ENCODE measurements around the gene DEPDC1B.
"Not testable (repeated sequence)": the region's sequence is repeated elsewhere in the genome, so short reads cannot be mapped to it uniquely, and the experiment has no call there.

Gene DEPDC1B

DNA sequence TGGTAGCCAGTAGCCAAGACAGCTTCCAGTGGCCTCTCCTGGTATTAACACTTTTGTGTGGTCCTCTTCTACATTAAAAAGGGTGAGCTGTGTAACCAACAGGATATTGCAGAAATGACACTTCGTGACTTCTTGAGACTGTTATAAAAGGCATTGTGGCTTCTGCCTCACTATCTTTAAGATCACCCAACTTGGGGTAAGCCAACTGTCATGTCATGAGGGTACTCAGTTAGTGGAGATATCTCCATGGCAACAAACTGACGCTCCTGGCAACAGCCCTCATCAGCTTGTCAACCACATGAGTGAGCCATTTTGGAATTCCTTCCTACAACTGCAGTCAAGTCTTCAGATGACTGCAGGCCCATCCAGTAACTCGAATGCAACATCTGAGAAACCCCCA, 121.7 kb downstream of the DEPDC1B start:
- ATAC-seq (replicated peaks) (no peak), DNase-seq (no peak)
- H3K9me3 Mint-ChIP-seq: peaks cover 3 to 18% of the 10 kb centered on the region in 2 donors
- no peaks in the 10 kb centered on the region for H3K36me3 Mint-ChIP-seq (ENCODE audit: insufficient read depth)
- no peak overlapping the region for H3K4me3 Mint-ChIP-seq
- no peaks in the 10 kb centered on the region for H3K4me1 Mint-ChIP-seq (ENCODE audit: low read depth in 2 of 2)
- no peaks in the 10 kb centered on the region for H3K27me3 Mint-ChIP-seq
- H3K27ac Mint-ChIP-seq: no peak overlapping the region

DNA sequence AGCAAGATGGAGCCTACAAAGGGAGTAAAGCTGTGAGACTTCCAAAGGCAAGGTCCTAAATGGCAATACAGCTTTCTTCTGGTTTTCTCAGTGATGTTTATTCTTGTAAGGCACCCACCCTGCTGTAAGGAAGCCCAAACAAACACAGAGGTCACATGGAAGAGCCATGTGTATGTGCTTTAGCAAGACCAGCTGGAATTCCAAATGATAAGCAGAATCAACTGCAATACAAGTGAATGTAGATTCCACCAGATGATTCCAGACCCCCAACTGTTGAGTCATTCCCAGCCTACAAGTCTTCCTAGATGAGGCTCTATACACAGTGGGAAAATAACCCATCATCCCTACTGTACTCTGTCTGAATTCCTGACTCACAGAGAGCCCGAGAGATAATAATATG, 122.8 kb downstream of the DEPDC1B start:
- ATAC-seq (replicated peaks) (no peak), DNase-seq (no peak)
- no peaks in the 10 kb centered on the region for H3K27me3 Mint-ChIP-seq
- H3K4me1 Mint-ChIP-seq (ENCODE audit: low read depth in 2 of 2): no peaks in the 10 kb centered on the region
- H3K9me3 Mint-ChIP-seq: peaks cover 3 to 25% of the 10 kb centered on the region in 2 donors
- no peak overlapping the region for H3K4me3 Mint-ChIP-seq
- H3K27ac Mint-ChIP-seq: no peak overlapping the region
- H3K36me3 Mint-ChIP-seq (ENCODE audit: insufficient read depth): no peaks in the 10 kb centered on the region

- DNase-seq (no peak), ATAC-seq (replicated peaks) (no peak)
- Mint-ChIP-seq H3K4me1 (ENCODE audit: low read depth in 2 of 2) (no peaks in the 10 kb centered on the region), H3K36me3 (ENCODE audit: insufficient read depth) (no peaks in the 10 kb centered on the region), H3K27ac (no peak overlapping the region), H3K4me3 (no peak overlapping the region), H3K27me3 (no peaks in the 10 kb centered on the region), H3K9me3 (peaks cover 3 to 25% of the 10 kb centered on the region in 2 donors)
Observed at GRCh38 chr5:60576425-60576824, 123.5 kb downstream of the DEPDC1B start.

- Mint-ChIP-seq H3K4me1 (ENCODE audit: low read depth in 2 of 2) (no peaks in the 10 kb centered on the region), H3K9me3 (peaks cover 0 to 11% of the 10 kb centered on the region in 2 donors), H3K36me3 (ENCODE audit: insufficient read depth) (no peaks in the 10 kb centered on the region), H3K27ac (no peak overlapping the region), H3K27me3 (no peaks in the 10 kb centered on the region), H3K4me3 (no peak overlapping the region)
- DNase-seq (no peak), ATAC-seq (replicated peaks) (no peak)
Observed at GRCh38 chr5:60568646-60569045, 131.3 kb downstream of the DEPDC1B start.

- Mint-ChIP-seq H3K4me3 (no peak overlapping the region), H3K36me3 (ENCODE audit: insufficient read depth) (no peaks in the 10 kb centered on the region), H3K4me1 (ENCODE audit: low read depth in 2 of 2) (no peaks in the 10 kb centered on the region), H3K27me3 (no peaks in the 10 kb centered on the region), H3K9me3 (no peaks in the 10 kb centered on the region), H3K27ac (no peak overlapping the region)
- ATAC-seq (replicated peaks): no peak
- DNase-seq: no peak
Observed at GRCh38 chr5:60563696-60564324, 136.2 kb downstream of the DEPDC1B start.

DNA sequence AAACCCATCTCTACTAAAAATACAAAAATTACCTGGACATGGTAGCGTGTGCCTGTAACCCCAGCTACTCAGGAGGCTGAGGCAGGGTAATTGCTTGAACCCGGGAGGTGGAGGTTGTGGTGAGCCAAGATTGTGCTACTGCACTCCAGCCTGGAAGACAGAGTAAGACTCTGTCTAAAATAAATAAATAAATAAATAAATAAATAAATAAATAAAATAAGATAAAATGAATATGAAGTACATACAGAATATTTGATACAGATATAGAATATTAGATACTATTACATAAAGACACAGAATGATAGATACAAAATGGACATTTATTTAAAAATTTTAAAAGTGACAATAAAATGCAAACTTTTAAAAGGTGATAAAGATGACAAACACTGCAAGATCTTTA, 146.7 kb downstream of the DEPDC1B start:
- not testable (repeated sequence) for H3K4me3 Mint-ChIP-seq

GRCh38 chr5:60551829-60552228, 148.1 kb downstream of the DEPDC1B start:
- DNase-seq: no peak
- Mint-ChIP-seq H3K27me3 (peaks cover 0 to 5% of the 10 kb centered on the region in 2 donors), H3K27ac (no peak overlapping the region), H3K9me3 (peaks cover 3 to 8% of the 10 kb centered on the region in 2 donors), H3K4me3 (no peak overlapping the region), H3K4me1 (ENCODE audit: low read depth in 2 of 2) (no peaks in the 10 kb centered on the region), H3K36me3 (ENCODE audit: insufficient read depth) (no peaks in the 10 kb centered on the region)
- no peak for ATAC-seq (replicated peaks)

More for the DNA sequence above, 146.7 kb downstream of the DEPDC1B start:
- ATAC-seq (replicated peaks); H3K9me3 Mint-ChIP-seq; H3K27ac Mint-ChIP-seq; H3K27me3 Mint-ChIP-seq; DNase-seq; H3K36me3 Mint-ChIP-seq (ENCODE audit: insufficient read depth); H3K4me1 Mint-ChIP-seq (ENCODE audit: low read depth in 2 of 2): not testable (repeated sequence)

DNA sequence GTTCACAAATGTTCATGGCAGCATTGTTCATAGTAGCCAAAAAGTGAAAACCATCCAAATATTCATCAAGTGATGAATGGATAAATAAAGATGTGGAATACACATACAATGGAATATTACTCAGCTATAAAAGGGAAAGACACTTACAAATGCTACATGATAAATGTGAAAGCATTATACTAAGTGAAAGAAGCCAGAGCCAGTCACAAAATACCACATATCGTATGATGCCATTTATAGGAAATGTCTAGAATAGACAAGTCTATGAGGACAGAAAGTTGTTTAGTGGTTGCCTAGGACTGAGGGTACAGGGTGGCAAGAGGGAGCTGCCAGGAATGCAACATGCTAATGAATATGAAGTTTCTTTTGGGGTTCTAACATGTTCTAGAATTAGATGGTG, 148.7 kb downstream of the DEPDC1B start:
- ATAC-seq (replicated peaks): no peak

GRCh38 chr5:60550311-60550710, 149.7 kb downstream of the DEPDC1B start:
- no peak overlapping the region for H3K4me3 Mint-ChIP-seq

More for the DNA sequence above, 148.7 kb downstream of the DEPDC1B start:
- H3K9me3 Mint-ChIP-seq: peaks cover 3 to 8% of the 10 kb centered on the region in 2 donors
- H3K4me1 Mint-ChIP-seq (ENCODE audit: low read depth in 2 of 2): no peaks in the 10 kb centered on the region
- H3K4me3 Mint-ChIP-seq: no peak overlapping the region
- no peak for DNase-seq
- H3K36me3 Mint-ChIP-seq (ENCODE audit: insufficient read depth): no peaks in the 10 kb centered on the region
- peaks cover 0 to 5% of the 10 kb centered on the region in 2 donors for H3K27me3 Mint-ChIP-seq
- H3K27ac Mint-ChIP-seq: no peak overlapping the region

GRCh38 chr5:60549841-60550240, 150.1 kb downstream of the DEPDC1B start:
- H3K9me3 Mint-ChIP-seq: peaks cover 1 to 3% of the 10 kb centered on the region in 2 donors
- H3K27ac Mint-ChIP-seq: no peak overlapping the region
- H3K4me1 Mint-ChIP-seq (ENCODE audit: low read depth in 2 of 2): no peaks in the 10 kb centered on the region
- H3K36me3 Mint-ChIP-seq (ENCODE audit: insufficient read depth): no peaks in the 10 kb centered on the region
- ATAC-seq (replicated peaks): no peak
- no peak overlapping the region for H3K4me3 Mint-ChIP-seq
- DNase-seq: no peak
- H3K27me3 Mint-ChIP-seq: peaks cover 0 to 5% of the 10 kb centered on the region in 2 donors

More at GRCh38 chr5:60550311-60550710, 149.7 kb downstream of the DEPDC1B start:
- Mint-ChIP-seq H3K4me1 (ENCODE audit: low read depth in 2 of 2) (no peaks in the 10 kb centered on the region), H3K27ac (no peak overlapping the region), H3K9me3 (peaks cover 3 to 6% of the 10 kb centered on the region in 2 donors), H3K36me3 (ENCODE audit: insufficient read depth) (no peaks in the 10 kb centered on the region), H3K27me3 (peaks cover 0 to 5% of the 10 kb centered on the region in 2 donors)
- DNase-seq (no peak), ATAC-seq (replicated peaks) (no peak)
